MG63 (cell line): ENCODE measurements around the gene PDZD2. TPM values are rescaled to one million over a fixed set of nuclear protein-coding genes. Genes with fewer than 3 reads are reported as not detected.
"Not testable (repeated sequence)": the region's sequence is repeated elsewhere in the genome, so short reads cannot be mapped to it uniquely, and the experiment has no call there.

Experiments used
- DNase-seq: peaks from one replicate; pipeline ENCODE4 v3.0.0-alpha.2; 2020
- H3K27me3 ChIP-seq: fragments of 250-450 bp; sonication (Bioruptor Pico); 2 replicates; pipeline ENCODE4 v1.5.1; 2020; ENCODE audit warnings: mild to moderate bottlenecking, moderate library complexity
- H3K36me3 ChIP-seq: fragments of 250-450 bp; sonication (Bioruptor Pico); 2 replicates; pipeline ENCODE4 v1.5.1; 2020; ENCODE audit warnings: mild to moderate bottlenecking, moderate library complexity
- H3K4me3 ChIP-seq: fragments of 250-450 bp; sonication (Bioruptor Pico); 2 replicates; pipeline ENCODE4 v1.5.1; 2020; ENCODE audit warnings: mild to moderate bottlenecking, moderate library complexity
- H3K9me3 ChIP-seq: fragments of 250-450 bp; sonication (Bioruptor Pico); 2 replicates; pipeline ENCODE4 v1.5.1; 2020; ENCODE audit warnings: mild to moderate bottlenecking, moderate library complexity
- total RNA-seq: library from RNA; depleted of rRNA; stranded (reverse); fragments of >200 nt; shearing (Covaris generic); gene quantifications from 2 replicates; pipeline ENCODE4 v1.2.3, GENCODE V29; 2014; ENCODE audit warnings: low replicate concordance; rRNA removed

The PDZD2 gene
- 0.13 TPM in 1 of 2 replicates, not detected in the other for total RNA-seq

GRCh38 chr5:31638748-31639418 is at the start of gene PDZD2:
Gene PDZD2 (plus strand): TSS chr5:31639131.
- H3K9me3 ChIP-seq: no peaks in the 10 kb centered on the region
- no peaks in the 10 kb centered on the region for H3K36me3 ChIP-seq
- peak; percentile 75 for DNase-seq
- peak within 1 kb of the TSS; percentile 58 for H3K4me3 ChIP-seq
- no peaks in the 10 kb centered on the region for H3K27me3 ChIP-seq

- DNase-seq: no peak
- Histone ChIP-seq H3K9me3 (no peaks in the 10 kb centered on the region), H3K36me3 (no peaks in the 10 kb centered on the region), H3K4me3 (no peak overlapping the region), H3K27me3 (peaks cover 30% of the 10 kb centered on the region)
These were observed 45.3 kb upstream of the PDZD2 start for GRCh38 chr5:31593665-31594064.

- peaks cover 37% of the 10 kb centered on the region for H3K27me3 ChIP-seq
These were observed 42.6 kb upstream of the PDZD2 start for GRCh38 chr5:31596354-31596753.

GRCh38 chr5:31598640-31599611 is 40.0 kb upstream of the PDZD2 start:
- Histone ChIP-seq H3K4me3 (no peak overlapping the region), H3K9me3 (no peaks in the 10 kb centered on the region), H3K36me3 (no peaks in the 10 kb centered on the region), H3K27me3 (peaks cover 35% of the 10 kb centered on the region)
- no peak for DNase-seq

More at GRCh38 chr5:31596354-31596753, 42.6 kb upstream of the PDZD2 start:
- Histone ChIP-seq H3K36me3 (no peaks in the 10 kb centered on the region), H3K4me3 (no peak overlapping the region), H3K9me3 (no peaks in the 10 kb centered on the region)
- DNase-seq: no peak

GRCh38 chr5:31602305-31602704 is 36.6 kb upstream of the PDZD2 start:
- peaks cover 13% of the 10 kb centered on the region for H3K27me3 ChIP-seq
- not testable (repeated sequence) for H3K9me3 ChIP-seq, H3K4me3 ChIP-seq, DNase-seq, H3K36me3 ChIP-seq

- Histone ChIP-seq H3K9me3 (no peaks in the 10 kb centered on the region), H3K27me3 (peaks cover 4% of the 10 kb centered on the region; the same call in 1 of the 2 replicates), H3K4me3 (no peak overlapping the region), H3K36me3 (no peaks in the 10 kb centered on the region)
- DNase-seq: no peak
These were observed 34.7 kb upstream of the PDZD2 start for GRCh38 chr5:31604240-31604639.

- no peaks in the 10 kb centered on the region for H3K9me3 ChIP-seq
- H3K36me3 ChIP-seq: no peaks in the 10 kb centered on the region
- DNase-seq: no peak
- H3K27me3 ChIP-seq: no peaks in the 10 kb centered on the region; the same call in 1 of the 2 replicates
- no peak overlapping the region for H3K4me3 ChIP-seq
These were observed 34.3 kb upstream of the PDZD2 start for GRCh38 chr5:31604644-31605043.

GRCh38 chr5:31605920-31606319 is 33.0 kb upstream of the PDZD2 start:
- Histone ChIP-seq H3K4me3 (no peak overlapping the region), H3K9me3 (no peaks in the 10 kb centered on the region), H3K27me3 (no peaks in the 10 kb centered on the region), H3K36me3 (no peaks in the 10 kb centered on the region)
- DNase-seq: no peak

- DNase-seq: no peak
- H3K36me3 ChIP-seq: no peaks in the 10 kb centered on the region
- no peak overlapping the region for H3K4me3 ChIP-seq
- no peaks in the 10 kb centered on the region for H3K9me3 ChIP-seq
- no peaks in the 10 kb centered on the region for H3K27me3 ChIP-seq
These were observed 31.4 kb upstream of the PDZD2 start for GRCh38 chr5:31607546-31607945.

- DNase-seq: no peak
- H3K36me3 ChIP-seq: no peaks in the 10 kb centered on the region
- no peaks in the 10 kb centered on the region for H3K27me3 ChIP-seq
- no peak overlapping the region for H3K4me3 ChIP-seq
- no peaks in the 10 kb centered on the region for H3K9me3 ChIP-seq
These were observed 27.9 kb upstream of the PDZD2 start for GRCh38 chr5:31611002-31611401.

GRCh38 chr5:31613651-31614050 is 25.3 kb upstream of the PDZD2 start:
- H3K4me3 ChIP-seq: no peak overlapping the region
- H3K36me3 ChIP-seq: no peaks in the 10 kb centered on the region
- H3K9me3 ChIP-seq: peaks cover 2% of the 10 kb centered on the region; the same call in 1 of the 2 replicates
- H3K27me3 ChIP-seq: no peaks in the 10 kb centered on the region
- DNase-seq: no peak

GRCh38 chr5:31614151-31615020 is 24.5 kb upstream of the PDZD2 start:
- DNase-seq: peak; percentile 67
- Histone ChIP-seq H3K27me3 (no peaks in the 10 kb centered on the region), H3K9me3 (peaks cover 2% of the 10 kb centered on the region; the same call in 1 of the 2 replicates), H3K4me3 (no peak overlapping the region), H3K36me3 (no peaks in the 10 kb centered on the region)

GRCh38 chr5:31617867-31618266 is 21.1 kb upstream of the PDZD2 start:
- no peak overlapping the region for H3K4me3 ChIP-seq
- H3K27me3 ChIP-seq: no peaks in the 10 kb centered on the region
- peaks cover 2% of the 10 kb centered on the region; the same call in 1 of the 2 replicates for H3K9me3 ChIP-seq
- H3K36me3 ChIP-seq: no peaks in the 10 kb centered on the region
- no peak for DNase-seq

- DNase-seq: no peak
These were observed 18.9 kb upstream of the PDZD2 start for GRCh38 chr5:31620026-31620425.

GRCh38 chr5:31623249-31623648 is 15.7 kb upstream of the PDZD2 start:
- DNase-seq: no peak
- no peak overlapping the region for H3K4me3 ChIP-seq
- no peaks in the 10 kb centered on the region for H3K36me3 ChIP-seq
- no peaks in the 10 kb centered on the region for H3K9me3 ChIP-seq
- no peaks in the 10 kb centered on the region for H3K27me3 ChIP-seq

More at GRCh38 chr5:31620026-31620425, 18.9 kb upstream of the PDZD2 start:
- Histone ChIP-seq H3K9me3 (peaks cover 2% of the 10 kb centered on the region; the same call in 1 of the 2 replicates), H3K36me3 (no peaks in the 10 kb centered on the region), H3K4me3 (no peak overlapping the region), H3K27me3 (no peaks in the 10 kb centered on the region)

- Histone ChIP-seq H3K36me3 (no peaks in the 10 kb centered on the region), H3K27me3 (no peaks in the 10 kb centered on the region), H3K4me3 (no peak overlapping the region), H3K9me3 (no peaks in the 10 kb centered on the region)
- DNase-seq: no peak
These were observed 13.5 kb upstream of the PDZD2 start for GRCh38 chr5:31625394-31625793.
